ENCODE data around the gene PDE10A.

PDE10A gene

DNA sequence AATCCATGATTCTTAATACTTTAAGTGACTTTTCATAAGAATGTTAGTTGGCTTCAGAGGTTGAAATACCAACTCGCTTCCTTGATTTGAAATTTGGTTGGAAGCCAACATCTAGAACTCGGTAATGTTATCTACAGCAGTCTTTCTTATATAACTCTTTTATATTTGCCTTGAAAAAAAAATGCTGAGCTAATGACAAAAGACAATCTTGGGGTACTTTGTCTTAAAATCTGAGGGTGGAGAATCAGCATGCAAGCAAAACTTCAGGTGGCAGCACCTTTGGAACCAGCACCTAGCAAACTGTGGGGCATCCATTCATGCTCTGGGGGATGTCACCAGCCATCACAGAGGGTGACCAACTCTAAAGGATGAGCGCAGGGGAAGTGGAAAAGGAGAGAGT lies 76.3 kb downstream of the PDE10A start:
- POLR2A ChIA-PET (ENCODE audit: low non-redundant PET): no interaction called here
- no peak overlapping the region for H3K27ac ChIP-seq
- TF ChIP-seq CTCF (conservative IDR thresholded peaks at IDR 0.05; ENCODE audit: low read depth): no peak
- DNase-seq (ENCODE audit: low spot score): no peak
- CTCF ChIA-PET: no interaction called here

DNA sequence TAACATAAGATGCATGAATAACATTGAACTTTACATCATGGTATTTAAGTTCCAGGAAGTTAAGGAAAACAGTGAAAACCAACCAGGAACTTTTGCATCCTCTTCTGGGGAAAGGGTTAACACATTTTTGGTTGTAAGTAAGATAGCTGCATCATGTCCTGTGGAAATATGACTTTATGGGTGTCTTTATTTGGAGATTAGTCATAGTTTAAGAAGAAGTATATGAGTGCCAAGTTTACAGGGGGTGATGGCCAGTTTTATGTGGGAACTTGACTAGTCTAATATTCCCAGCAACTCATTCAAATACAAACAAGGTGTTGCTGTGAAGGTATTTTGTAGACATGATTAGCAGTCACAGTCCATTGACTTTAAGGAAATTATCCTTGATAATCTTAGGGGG lies 78.0 kb downstream of the PDE10A start:
- TF ChIP-seq CTCF (conservative IDR thresholded peaks at IDR 0.05; ENCODE audit: low read depth): no peak
- H3K27ac ChIP-seq: no peak overlapping the region
- POLR2A ChIA-PET (ENCODE audit: low non-redundant PET): no interaction called here
- CTCF ChIA-PET: no interaction called here
- DNase-seq (ENCODE audit: low spot score): no peak

DNA sequence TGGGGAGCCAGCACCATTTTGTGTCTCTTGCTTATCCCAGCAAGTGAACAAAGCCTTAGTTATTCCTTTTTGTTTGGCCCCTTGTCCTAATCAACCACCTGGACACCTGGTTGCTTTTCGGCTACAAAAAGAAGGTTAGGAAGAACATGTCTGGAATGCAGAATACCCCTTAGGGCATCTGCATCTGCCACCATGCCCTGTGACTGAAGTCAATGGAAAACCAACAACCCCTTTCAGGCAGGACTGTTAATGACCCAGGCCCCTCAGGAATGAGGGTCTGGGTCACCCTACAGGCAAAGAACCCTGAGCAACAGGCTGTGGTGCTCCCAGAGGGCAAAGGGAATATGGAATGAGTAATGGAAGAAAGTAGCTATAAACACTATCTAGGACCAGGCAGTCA lies 78.5 kb downstream of the PDE10A start:
- ChIA-PET CTCF (no interaction called here), POLR2A (ENCODE audit: low non-redundant PET) (no interaction called here)
- DNase-seq (ENCODE audit: low spot score): no peak
- H3K27ac ChIP-seq: no peak overlapping the region
- TF ChIP-seq CTCF (conservative IDR thresholded peaks at IDR 0.05; ENCODE audit: low read depth): no peak

GRCh38 chr6:165581678-165582077 lies 81.4 kb downstream of the PDE10A start:
- POLR2A ChIA-PET (ENCODE audit: low non-redundant PET): no interaction called here
- no peak for DNase-seq (ENCODE audit: low spot score)
- CTCF ChIA-PET: interaction anchor here (0.6 kb wide), 1 partner anchor 18 kb away, joined by 4 read pairs; no protein-coding TSS in a partner anchor

GRCh38 chr6:165580136-165580535 lies 82.9 kb downstream of the PDE10A start:
- ChIA-PET CTCF (no interaction called here), POLR2A (ENCODE audit: low non-redundant PET) (no interaction called here)
- no peak overlapping the region for H3K27ac ChIP-seq
- no peak for DNase-seq (ENCODE audit: low spot score)
- TF ChIP-seq CTCF (conservative IDR thresholded peaks at IDR 0.05; ENCODE audit: low read depth): no peak

More at GRCh38 chr6:165581678-165582077, 81.4 kb downstream of the PDE10A start:
- no peak for TF ChIP-seq CTCF (conservative IDR thresholded peaks at IDR 0.05; ENCODE audit: low read depth)
- no peak overlapping the region for H3K27ac ChIP-seq

DNA sequence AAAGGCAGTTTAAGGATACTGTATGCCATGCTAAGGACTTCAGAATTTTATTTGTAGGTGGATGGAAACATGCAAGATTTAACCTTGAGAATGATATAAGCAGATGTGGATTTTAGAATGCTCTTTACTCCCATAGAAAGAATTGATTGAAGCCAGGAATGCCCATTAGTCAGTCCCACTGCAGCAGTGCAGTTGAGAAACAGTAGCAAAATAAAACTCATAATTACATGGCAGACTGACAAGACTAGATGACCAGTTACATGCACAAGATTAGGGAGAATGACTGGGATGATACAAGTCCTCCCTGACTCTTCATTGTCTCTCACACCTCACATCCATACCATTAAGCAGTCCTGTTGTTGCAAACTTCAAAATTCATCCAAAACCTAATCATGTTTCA lies 83.9 kb downstream of the PDE10A start:
- H3K27ac ChIP-seq: no peak overlapping the region
- CTCF ChIA-PET: no interaction called here
- DNase-seq (ENCODE audit: low spot score): no peak
- TF ChIP-seq CTCF (conservative IDR thresholded peaks at IDR 0.05; ENCODE audit: low read depth): no peak
- POLR2A ChIA-PET (ENCODE audit: low non-redundant PET): no interaction called here

DNA sequence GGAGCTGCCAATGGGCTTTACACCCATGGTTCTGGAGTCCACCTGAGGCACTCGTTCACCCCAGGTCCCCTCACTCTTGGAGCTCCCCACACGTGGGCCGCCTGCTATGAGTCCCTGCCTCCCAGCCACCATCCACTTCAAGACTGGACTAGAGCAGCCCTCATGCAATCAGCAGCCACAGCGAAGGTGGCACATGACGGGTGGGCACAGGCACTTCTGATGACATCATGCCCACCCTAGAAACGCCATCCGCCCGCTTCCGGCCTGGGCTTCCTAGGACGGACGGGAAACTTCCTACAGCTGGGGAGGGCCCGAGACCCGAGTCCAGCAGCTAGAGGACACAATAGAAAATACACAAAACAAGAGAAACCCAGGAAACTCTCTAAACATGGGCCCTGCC lies 85.5 kb downstream of the PDE10A start:
- no peak for TF ChIP-seq CTCF (conservative IDR thresholded peaks at IDR 0.05; ENCODE audit: low read depth)
- CTCF ChIA-PET: no interaction called here

More for the DNA sequence above, 85.5 kb downstream of the PDE10A start:
- no peak for DNase-seq (ENCODE audit: low spot score)
- POLR2A ChIA-PET (ENCODE audit: low non-redundant PET): no interaction called here
- no peak overlapping the region for H3K27ac ChIP-seq
